Naive B cell (primary cell): ENCODE measurements around the gene NUDT12. TPM values are rescaled to one million over a fixed set of nuclear protein-coding genes. Genes with fewer than 3 reads are reported as not detected.
A peak's percentile ranks its signal among the peaks of the same experiment; 100 is the strongest.

Source experiments
- ATAC-seq, 2 donors: fragments of 150-1000 bp; cut with Tn5 transposase; 2 replicates each; pipeline ENCODE4 v1.10.0; 2021; ENCODE audit warnings: low read depth in 2 of 2, mild to moderate bottlenecking in 2 of 2, moderate library complexity in 2 of 2
- DNase-seq: peaks from one replicate; pipeline ENCODE4 v3.0.0; 2022
- H3K27ac Mint-ChIP-seq, 6 donors: one replicate each; pipeline ENCODE4 v1.8.0; 2020 to 2022; ENCODE audit warnings: mild to moderate bottlenecking in 6 of 6, mixed read lengths in 6 of 6, moderate library complexity in 5 of 6, inconsistent platforms in 2 of 6
- H3K27me3 Mint-ChIP-seq, 3 donors: one replicate each; pipeline ENCODE4 v1.8.0; 2021 to 2022; ENCODE audit warnings: mixed read lengths in 3 of 3, mild to moderate bottlenecking in 1 of 3
- H3K36me3 Mint-ChIP-seq, 2 donors: one replicate each; pipeline ENCODE4 v1.8.0; 2020 to 2022; ENCODE audit warnings: mixed read lengths in 2 of 2, inconsistent platforms in 1 of 2, mild to moderate bottlenecking in 1 of 2
- H3K4me1 Mint-ChIP-seq, 3 donors: one replicate each; pipeline ENCODE4 v1.8.0; 2020 to 2022; ENCODE audit warnings: mixed read lengths in 3 of 3, inconsistent platforms in 1 of 3, mild to moderate bottlenecking in 1 of 3, moderate library complexity in 1 of 3
- H3K4me3 Mint-ChIP-seq, 8 donors: one replicate each; pipeline ENCODE4 v1.8.0; 2020 to 2022; ENCODE audit warnings: mild to moderate bottlenecking in 8 of 8, mixed read lengths in 8 of 8, moderate library complexity in 8 of 8, inconsistent platforms in 2 of 8
- H3K9me3 Mint-ChIP-seq, 7 donors: one replicate each; pipeline ENCODE4 v1.8.0; 2020 to 2022; ENCODE audit warnings: mixed read lengths in 7 of 7, mild to moderate bottlenecking in 5 of 7, inconsistent platforms in 2 of 7, moderate library complexity in 1 of 7
- polyA plus RNA-seq, 6 donors: library from polyadenylated mRNA; unstranded; fragments of 300-500 nt; fragmentation: Illumina TruSeq; gene quantifications; one replicate each; pipeline ENCODE4 v1.2.3, GENCODE V29; 2021; ENCODE audit warnings: low read depth in 6 of 6

NUDT12 gene
- polyA plus RNA-seq, 6 donors from 2014 or later: 0.21 to 2.2 (median 0.70) TPM; not detected in 1

DNA sequence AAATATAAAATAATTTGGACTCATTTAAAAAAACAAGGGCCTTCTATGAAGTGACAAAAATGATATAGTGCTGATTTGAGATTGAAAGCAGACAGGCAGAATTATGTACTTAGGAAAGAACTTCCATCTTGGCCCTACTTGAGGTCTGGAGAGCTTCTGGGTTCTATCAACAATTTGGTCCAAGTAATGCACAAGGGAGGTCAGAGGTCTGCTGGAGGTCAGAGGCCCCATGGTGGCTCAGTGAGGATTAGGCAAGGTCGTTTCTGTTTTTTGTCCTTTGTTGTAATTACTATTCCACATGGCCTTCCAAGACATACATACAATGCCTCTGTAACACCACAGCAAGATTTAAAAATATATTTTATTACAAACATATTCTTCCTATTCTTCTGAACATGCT, 37.2 kb downstream of the NUDT12 start:
- DNase-seq: no peak
- no peak for ATAC-seq
- H3K27ac Mint-ChIP-seq: no peak overlapping the region
- H3K4me1 Mint-ChIP-seq: no peaks in the 10 kb centered on the region
- no peaks in the 10 kb centered on the region for H3K36me3 Mint-ChIP-seq
- peaks cover 0 to 4% (median 0%) of the 10 kb centered on the region in 3 donors for H3K27me3 Mint-ChIP-seq
- H3K9me3 Mint-ChIP-seq: no peaks in the 10 kb centered on the region
- H3K4me3 Mint-ChIP-seq: no peak overlapping the region

DNA sequence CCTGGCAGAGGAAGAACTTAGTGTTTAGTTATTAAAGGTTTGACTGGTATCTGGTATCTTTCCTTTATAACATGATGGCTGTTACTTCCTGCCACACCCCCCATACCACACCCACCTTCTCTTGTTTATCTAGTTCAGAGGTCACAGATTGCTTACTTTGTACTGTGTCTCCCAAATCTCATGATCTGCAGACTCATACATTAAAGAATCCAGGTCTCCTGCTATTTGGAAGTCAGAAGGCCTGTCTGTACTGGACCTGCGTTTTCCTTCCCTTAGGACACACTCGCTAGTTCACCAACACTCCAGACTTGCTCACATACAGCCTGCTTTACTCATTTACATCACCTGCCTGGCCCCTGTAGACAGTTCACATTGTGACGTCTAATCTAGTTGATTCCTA, 39.3 kb downstream of the NUDT12 start:
- Mint-ChIP-seq H3K27me3 (peaks cover 0 to 4% (median 0%) of the 10 kb centered on the region in 3 donors), H3K9me3 (no peaks in the 10 kb centered on the region), H3K36me3 (no peaks in the 10 kb centered on the region), H3K4me3 (no peak overlapping the region), H3K4me1 (no peaks in the 10 kb centered on the region), H3K27ac (peak overlapping the region in 1 of 6 donors; percentile 66)
- ATAC-seq: no peak
- DNase-seq: no peak

DNA sequence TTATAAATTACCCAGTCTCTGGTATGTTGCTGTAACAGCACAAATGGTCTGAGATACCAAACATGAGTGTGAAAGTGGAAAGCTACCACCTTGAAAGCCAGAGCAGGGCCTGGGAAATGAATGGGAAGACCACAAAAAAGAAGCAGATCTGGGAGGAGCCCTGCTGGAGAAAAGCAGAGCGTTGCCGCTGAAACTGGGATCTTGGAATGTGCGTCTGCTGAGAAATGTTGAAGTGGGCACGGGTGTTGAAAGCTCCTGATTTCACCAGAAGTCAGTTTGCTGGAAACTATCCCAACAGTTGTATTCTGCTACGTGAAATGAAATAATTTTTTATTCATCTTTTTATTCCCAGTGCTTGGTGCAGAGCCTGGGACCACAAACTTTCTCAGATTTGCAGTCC, 40.0 kb downstream of the NUDT12 start:
- Mint-ChIP-seq H3K27ac (no peak overlapping the region), H3K27me3 (peaks cover 0 to 4% (median 0%) of the 10 kb centered on the region in 3 donors)

DNA sequence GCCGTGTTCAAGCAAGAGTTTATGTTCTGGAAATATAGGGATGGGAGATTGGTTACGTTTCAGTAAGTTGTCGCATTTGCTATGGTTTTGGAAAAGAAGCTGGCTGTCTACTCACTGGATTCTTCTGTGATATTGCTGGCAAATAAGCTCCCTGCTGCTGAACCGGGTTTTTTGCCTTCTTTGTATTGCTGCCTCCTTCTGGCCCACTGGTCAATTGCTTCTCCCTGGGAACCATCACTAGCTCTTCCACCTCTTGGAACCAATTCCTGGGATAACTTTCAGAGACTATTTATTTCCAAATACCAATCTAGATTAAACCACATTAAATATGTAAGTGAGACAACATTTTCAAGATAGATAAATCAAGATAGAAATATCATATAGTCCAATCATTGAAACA, 43.0 kb downstream of the NUDT12 start:
- Mint-ChIP-seq H3K27ac (peak overlapping the region in 1 of 6 donors; percentile 93), H3K36me3 (no peaks in the 10 kb centered on the region), H3K4me3 (no peak overlapping the region), H3K4me1 (no peaks in the 10 kb centered on the region), H3K27me3 (peaks cover 0 to 14% (median 14%) of the 10 kb centered on the region in 3 donors), H3K9me3 (no peaks in the 10 kb centered on the region)
- DNase-seq (no peak), ATAC-seq (no peak)

More for the DNA sequence above, 40.0 kb downstream of the NUDT12 start:
- no peaks in the 10 kb centered on the region for H3K36me3 Mint-ChIP-seq
- no peaks in the 10 kb centered on the region for H3K9me3 Mint-ChIP-seq
- ATAC-seq (no peak), DNase-seq (no peak)
- no peak overlapping the region for H3K4me3 Mint-ChIP-seq
- H3K4me1 Mint-ChIP-seq: no peaks in the 10 kb centered on the region

DNA sequence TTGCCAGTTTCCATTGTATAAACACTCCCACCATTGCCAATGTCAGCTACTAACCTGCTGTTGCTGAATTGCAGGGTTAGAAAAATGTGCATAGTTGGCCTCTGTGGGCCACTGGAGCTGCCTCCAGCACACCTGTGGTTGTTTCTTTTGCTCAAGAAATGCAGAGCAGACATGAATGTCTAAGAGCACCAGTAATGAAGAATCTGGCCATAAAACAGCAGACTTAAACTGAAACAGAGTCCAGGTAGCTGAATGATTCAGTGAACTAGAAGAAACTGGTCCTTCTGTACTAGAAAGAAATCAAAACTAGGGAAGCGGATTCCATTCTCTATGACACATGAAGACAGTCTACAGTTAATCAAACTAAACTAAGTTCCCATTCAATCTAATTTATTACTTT, 48.2 kb downstream of the NUDT12 start:
- H3K4me3 Mint-ChIP-seq: no peak overlapping the region
- no peaks in the 10 kb centered on the region for H3K9me3 Mint-ChIP-seq
- ATAC-seq (no peak), DNase-seq (no peak)
- H3K4me1 Mint-ChIP-seq: no peaks in the 10 kb centered on the region
- no peak overlapping the region for H3K27ac Mint-ChIP-seq
- H3K36me3 Mint-ChIP-seq: no peaks in the 10 kb centered on the region
- peaks cover 0 to 14% (median 10%) of the 10 kb centered on the region in 3 donors for H3K27me3 Mint-ChIP-seq

DNA sequence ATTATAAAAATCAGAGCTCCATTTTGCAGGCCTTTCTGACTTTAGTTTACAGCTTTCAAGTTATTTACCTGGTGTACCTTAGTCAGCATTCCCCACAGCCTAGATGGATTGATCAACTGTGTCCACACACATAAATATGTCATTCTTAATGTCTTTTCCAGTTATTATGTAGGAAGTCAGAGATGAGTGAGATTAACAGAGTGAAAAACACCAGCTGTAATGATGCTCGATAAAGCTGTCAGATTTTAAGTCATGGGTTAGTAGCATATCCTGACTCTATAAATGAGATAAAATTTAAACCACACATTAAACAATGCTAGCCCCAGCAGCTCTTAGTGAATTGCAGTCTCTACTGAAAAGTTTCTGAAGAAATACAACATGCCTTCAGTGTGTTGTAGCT, 48.9 kb downstream of the NUDT12 start:
- no peak overlapping the region for H3K27ac Mint-ChIP-seq
- no peak for DNase-seq
- no peak for ATAC-seq
- H3K4me1 Mint-ChIP-seq: no peaks in the 10 kb centered on the region
- H3K36me3 Mint-ChIP-seq: no peaks in the 10 kb centered on the region
- no peaks in the 10 kb centered on the region for H3K9me3 Mint-ChIP-seq
- H3K4me3 Mint-ChIP-seq: no peak overlapping the region
- peaks cover 0 to 14% (median 10%) of the 10 kb centered on the region in 3 donors for H3K27me3 Mint-ChIP-seq

DNA sequence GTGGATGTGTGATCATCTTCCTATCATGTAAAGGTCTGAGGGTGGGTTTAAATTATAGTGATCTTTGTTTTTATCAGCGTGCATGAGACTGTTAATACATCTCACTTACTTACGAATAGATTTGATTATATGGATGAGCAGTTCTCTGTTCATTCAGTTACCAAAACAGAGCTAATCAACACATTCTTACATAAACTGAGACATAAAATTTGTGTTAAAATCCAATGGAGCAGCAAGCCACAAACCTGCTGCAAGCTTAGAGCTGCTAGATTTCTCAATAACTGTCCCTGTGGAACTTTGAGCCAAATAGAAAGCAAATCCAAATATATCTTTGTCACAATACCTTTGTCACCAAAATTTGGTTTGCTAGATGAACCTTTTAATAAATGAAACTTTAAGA, 50.1 kb downstream of the NUDT12 start:
- no peaks in the 10 kb centered on the region for H3K36me3 Mint-ChIP-seq
- H3K9me3 Mint-ChIP-seq: no peaks in the 10 kb centered on the region
- H3K27me3 Mint-ChIP-seq: peaks cover 0 to 14% (median 12%) of the 10 kb centered on the region in 3 donors
- H3K27ac Mint-ChIP-seq: no peak overlapping the region
- no peak for ATAC-seq
- DNase-seq: no peak
- no peaks in the 10 kb centered on the region for H3K4me1 Mint-ChIP-seq
- no peak overlapping the region for H3K4me3 Mint-ChIP-seq

DNA sequence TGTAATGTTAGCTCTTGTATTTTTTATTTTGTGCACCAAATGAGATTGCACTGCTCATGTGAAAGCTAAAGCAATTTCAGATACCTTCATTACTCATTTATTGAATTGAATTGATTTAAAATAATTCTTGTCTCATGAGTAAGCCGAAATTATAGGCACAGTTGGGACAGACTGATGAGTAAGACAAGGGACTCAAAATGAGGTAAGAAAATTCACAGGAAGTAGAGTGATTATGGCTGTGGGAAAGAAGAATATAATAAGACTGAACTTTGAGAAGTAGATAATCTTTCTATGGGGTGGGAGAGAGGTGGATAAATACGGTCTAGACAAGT, 51.1 kb downstream of the NUDT12 start:
- DNase-seq: no peak
- peaks cover 0 to 8% (median 3%) of the 10 kb centered on the region in 7 donors for H3K9me3 Mint-ChIP-seq
- no peak overlapping the region for H3K27ac Mint-ChIP-seq
- H3K4me1 Mint-ChIP-seq: no peaks in the 10 kb centered on the region
- no peak for ATAC-seq
- no peak overlapping the region for H3K4me3 Mint-ChIP-seq
- no peaks in the 10 kb centered on the region for H3K36me3 Mint-ChIP-seq
- peaks cover 0 to 12% (median 9%) of the 10 kb centered on the region in 3 donors for H3K27me3 Mint-ChIP-seq

DNA sequence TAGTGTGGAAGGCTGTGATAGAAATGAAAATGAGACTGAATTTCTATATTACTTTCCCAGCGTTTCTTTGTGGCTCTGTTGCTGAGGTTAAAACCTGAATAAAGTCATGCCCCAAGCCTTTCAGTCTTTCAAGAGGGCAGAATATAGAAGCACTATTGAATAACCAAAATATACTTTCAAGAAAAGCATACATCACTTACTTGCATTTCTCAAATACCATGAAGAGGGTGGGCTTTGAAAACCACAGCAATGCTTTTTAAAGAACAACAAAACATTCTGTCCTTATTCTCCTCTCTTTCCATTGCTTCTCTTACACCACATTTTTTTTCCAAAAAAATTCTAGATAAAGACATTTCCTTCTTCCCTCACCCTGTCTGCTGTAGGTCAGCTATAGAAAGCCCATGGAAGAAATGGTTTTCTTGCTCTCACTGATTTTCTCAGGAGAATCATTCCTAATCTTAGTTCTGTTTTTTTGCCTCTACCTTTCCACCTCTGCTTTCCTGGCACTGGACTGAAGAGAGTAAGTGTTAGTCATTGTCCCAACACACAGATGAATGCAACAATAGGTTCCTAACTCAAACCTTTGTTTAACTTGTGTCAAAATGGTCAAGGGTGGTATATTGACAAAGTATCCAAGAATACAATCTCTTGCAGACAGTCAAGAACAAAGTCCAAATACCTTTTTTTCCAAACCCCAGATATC, 51.6 kb downstream of the NUDT12 start:
- ATAC-seq: no peak
- DNase-seq: no peak
- Mint-ChIP-seq H3K27me3 (peaks cover 0 to 11% (median 4%) of the 10 kb centered on the region in 3 donors), H3K27ac (no peak overlapping the region), H3K4me1 (no peaks in the 10 kb centered on the region), H3K36me3 (no peaks in the 10 kb centered on the region), H3K9me3 (peaks cover 0 to 13% (median 7%) of the 10 kb centered on the region in 7 donors), H3K4me3 (no peak overlapping the region)

DNA sequence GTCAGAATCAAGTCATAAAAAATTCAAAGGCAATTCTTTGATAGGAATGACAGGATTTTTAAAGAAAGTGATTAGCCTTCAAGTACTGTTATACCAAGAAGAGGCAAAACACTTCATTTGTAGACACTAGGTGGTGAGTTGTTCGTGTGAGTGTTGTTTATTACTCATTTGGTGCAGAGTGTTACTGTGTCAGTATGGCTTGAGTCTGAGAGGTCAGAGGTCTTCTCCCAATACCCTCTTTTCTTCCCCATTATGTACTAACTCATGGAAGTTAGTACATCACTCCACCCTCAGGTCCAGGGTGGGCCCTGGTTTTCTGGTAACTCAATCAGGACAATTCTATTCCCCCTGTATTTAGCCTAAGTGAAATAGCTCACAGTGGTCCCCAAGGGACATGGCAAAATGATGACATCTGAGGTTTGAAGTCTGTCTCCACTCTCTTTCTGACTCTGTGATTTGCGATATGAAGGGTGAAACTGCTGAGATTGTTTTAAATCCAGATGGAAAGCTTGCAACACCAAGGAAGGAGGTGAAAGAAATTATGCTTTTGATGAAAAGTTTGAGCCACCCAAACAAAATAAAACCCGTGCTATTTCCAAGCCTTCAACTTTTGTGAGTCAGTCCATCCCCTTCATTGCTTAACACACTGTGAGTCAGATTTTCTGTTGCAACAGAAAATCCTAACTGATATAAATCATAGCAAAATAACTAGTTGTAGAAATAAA, 56.8 kb downstream of the NUDT12 start:
- H3K4me3 Mint-ChIP-seq: no peak overlapping the region
- H3K9me3 Mint-ChIP-seq: peaks cover 0 to 18% (median 7%) of the 10 kb centered on the region in 7 donors
- no peaks in the 10 kb centered on the region for H3K36me3 Mint-ChIP-seq
- no peak overlapping the region for H3K27ac Mint-ChIP-seq
- no peaks in the 10 kb centered on the region for H3K4me1 Mint-ChIP-seq
- peaks cover 0 to 16% (median 0%) of the 10 kb centered on the region in 3 donors for H3K27me3 Mint-ChIP-seq
- no peak for DNase-seq
- ATAC-seq: no peak

DNA sequence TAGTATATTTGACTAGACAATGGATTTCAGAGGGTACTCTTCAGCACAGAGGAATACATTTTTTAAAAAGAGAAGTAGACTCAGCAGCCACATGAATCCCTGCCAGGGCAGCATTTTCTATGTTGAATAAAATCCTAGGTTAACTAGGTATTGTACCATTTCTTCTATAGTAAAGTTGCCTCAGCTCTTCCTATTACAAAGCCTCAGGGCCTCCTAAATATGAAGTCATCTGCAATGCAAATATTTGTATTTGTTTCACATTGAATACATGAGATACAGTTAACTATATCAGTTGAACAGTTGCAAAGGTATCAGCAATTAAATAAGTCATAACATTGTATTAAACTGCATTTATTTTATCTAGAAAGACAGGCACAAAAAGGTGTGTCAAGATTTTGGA, 59.5 kb downstream of the NUDT12 start:
- no peaks in the 10 kb centered on the region for H3K36me3 Mint-ChIP-seq
- H3K4me1 Mint-ChIP-seq: no peaks in the 10 kb centered on the region
- H3K4me3 Mint-ChIP-seq: no peak overlapping the region
- peaks cover 0 to 18% (median 7%) of the 10 kb centered on the region in 7 donors for H3K9me3 Mint-ChIP-seq
- peaks cover 0 to 23% (median 0%) of the 10 kb centered on the region in 3 donors for H3K27me3 Mint-ChIP-seq
- DNase-seq (no peak), ATAC-seq (no peak)
- H3K27ac Mint-ChIP-seq: no peak overlapping the region

DNA sequence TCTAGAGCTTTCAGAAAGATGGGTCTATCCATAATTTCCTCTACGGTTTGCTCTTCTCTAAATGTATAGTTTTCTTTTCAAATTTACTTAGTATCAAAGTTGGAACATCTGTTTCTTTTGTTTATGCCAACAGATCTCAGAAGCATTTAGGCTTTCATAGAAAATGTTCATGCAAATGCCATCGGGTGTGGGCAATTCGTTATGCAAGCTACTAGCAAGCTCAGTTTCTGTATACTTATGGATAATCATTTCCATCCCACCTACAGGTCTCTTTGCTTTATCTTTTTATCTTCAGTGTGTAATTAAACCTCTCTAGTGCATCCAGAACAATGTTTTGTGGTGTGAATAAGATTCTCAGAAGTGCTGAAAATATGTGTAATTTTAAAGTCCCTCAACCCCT, 59.9 kb downstream of the NUDT12 start:
- Mint-ChIP-seq H3K4me3 (no peak overlapping the region), H3K27ac (no peak overlapping the region), H3K36me3 (no peaks in the 10 kb centered on the region), H3K4me1 (no peaks in the 10 kb centered on the region), H3K27me3 (peaks cover 0 to 25% (median 0%) of the 10 kb centered on the region in 3 donors), H3K9me3 (peaks cover 0 to 18% (median 7%) of the 10 kb centered on the region in 7 donors)
- DNase-seq (no peak), ATAC-seq (no peak)
